ENCODE data around the gene MYPN.

DNA sequence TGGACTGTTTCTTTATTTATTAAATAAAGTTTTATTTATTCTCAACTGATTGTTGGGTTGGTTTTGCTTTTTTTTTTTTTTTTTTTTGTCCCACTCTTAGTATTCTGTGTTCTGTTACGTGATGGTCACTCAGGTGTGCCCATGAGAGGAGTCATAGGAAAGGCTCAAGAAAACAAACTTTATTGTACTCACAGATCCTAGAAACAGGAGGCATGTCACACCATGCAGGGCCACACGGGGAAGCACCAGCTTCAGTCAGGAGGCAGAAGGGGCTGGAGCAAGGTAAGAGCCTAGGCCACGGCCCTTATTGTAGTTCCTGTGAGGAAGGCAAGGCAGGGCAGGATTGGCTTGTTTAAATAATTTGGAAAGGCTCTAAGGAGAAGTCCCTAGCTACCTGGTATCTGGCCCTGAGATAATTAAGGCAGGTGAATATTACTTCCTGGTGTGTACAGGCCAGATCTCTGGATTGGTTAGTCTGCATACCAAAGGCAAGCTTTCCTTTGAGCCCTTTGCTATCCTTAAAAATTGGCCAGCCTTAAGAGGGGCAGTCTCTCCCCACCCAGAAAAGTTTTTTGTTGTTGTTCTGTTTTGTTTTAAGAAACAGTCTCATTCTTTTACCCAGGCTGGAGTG lies 114.4 kb downstream of the MYPN start:
- TF ChIP-seq POLR2A (IDR thresholded peaks at IDR 0.05; ENCODE audit: extremely low read depth, insufficient read length) = no peak
- TF ChIP-seq, protein P1, sequence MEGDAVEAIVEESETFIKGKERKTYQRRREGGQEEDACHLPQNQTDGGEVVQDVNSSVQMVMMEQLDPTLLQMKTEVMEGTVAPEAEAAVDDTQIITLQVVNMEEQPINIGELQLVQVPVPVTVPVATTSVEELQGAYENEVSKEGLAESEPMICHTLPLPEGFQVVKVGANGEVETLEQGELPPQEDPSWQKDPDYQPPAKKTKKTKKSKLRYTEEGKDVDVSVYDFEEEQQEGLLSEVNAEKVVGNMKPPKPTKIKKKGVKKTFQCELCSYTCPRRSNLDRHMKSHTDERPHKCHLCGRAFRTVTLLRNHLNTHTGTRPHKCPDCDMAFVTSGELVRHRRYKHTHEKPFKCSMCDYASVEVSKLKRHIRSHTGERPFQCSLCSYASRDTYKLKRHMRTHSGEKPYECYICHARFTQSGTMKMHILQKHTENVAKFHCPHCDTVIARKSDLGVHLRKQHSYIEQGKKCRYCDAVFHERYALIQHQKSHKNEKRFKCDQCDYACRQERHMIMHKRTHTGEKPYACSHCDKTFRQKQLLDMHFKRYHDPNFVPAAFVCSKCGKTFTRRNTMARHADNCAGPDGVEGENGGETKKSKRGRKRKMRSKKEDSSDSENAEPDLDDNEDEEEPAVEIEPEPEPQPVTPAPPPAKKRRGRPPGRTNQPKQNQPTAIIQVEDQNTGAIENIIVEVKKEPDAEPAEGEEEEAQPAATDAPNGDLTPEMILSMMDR (IDR thresholded peaks at IDR 0.05; ENCODE audit: low read depth, low read length) = peak; percentile 24
- TF ChIP-seq, protein P2, sequence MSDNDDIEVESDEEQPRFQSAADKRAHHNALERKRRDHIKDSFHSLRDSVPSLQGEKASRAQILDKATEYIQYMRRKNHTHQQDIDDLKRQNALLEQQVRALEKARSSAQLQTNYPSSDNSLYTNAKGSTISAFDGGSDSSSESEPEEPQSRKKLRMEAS (IDR thresholded peaks at IDR 0.05; ENCODE audit: low read depth, low read length) = no peak
